T follicular helper cell (primary cell): Measurements from ENCODE around the gene TRIOBP.

Source experiments
- DNase-seq: peaks from one replicate; pipeline ENCODE4 v3.0.0-alpha.2; 2020; ENCODE audit warnings: low read depth

TRIOBP gene

GRCh38 chr22:37750596-37751162 lies 53.8 kb downstream of the TRIOBP start:
- DNase-seq, result no peak

GRCh38 chr22:37751449-37752188 lies 54.8 kb downstream of the TRIOBP start:
- DNase-seq, result no peak

- no peak for DNase-seq
Measured at GRCh38 chr22:37752189-37753087, 55.6 kb downstream of the TRIOBP start.

- DNase-seq, result no peak
Measured at GRCh38 chr22:37753746-37754145, 56.9 kb downstream of the TRIOBP start.

DNA sequence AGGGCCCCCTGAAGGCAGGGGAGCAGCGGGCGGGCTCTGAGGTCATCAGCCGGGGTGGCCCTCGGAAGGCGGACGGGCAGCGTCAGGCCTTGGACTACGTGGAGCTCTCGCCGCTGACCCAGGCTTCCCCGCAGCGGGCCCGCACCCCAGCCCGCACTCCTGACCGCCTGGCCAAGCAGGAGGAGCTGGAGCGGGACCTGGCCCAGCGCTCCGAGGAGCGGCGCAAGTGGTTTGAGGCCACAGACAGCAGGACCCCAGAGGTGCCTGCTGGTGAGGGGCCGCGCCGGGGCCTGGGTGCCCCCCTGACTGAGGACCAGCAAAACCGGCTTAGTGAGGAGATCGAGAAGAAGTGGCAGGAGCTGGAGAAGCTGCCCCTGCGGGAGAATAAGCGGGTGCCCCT lies 60.8 kb downstream of the TRIOBP start:
- no peak for DNase-seq

DNA sequence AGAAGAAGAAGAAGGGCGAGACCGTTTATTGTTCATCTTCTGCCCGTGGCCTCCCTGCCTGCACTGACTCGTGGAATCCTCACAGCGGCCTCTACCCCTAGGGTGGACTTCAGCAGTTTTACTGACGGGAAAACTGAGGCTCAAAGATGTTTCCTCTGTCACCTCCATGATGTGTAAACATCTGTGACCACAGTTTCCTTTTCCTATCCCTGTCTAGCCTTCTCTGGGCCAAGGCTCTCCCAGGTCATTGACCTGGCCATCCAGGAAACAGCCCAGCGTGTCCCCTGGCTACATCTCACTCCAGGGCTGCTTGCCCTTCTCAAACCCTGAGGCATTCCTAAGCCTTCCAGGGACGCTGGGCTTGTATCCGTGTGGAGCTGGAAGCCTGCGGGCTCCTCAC lies 61.8 kb downstream of the TRIOBP start:
- no peak for DNase-seq

- DNase-seq, result no peak
Measured at GRCh38 chr22:37759281-37759680, 62.4 kb downstream of the TRIOBP start.

DNA sequence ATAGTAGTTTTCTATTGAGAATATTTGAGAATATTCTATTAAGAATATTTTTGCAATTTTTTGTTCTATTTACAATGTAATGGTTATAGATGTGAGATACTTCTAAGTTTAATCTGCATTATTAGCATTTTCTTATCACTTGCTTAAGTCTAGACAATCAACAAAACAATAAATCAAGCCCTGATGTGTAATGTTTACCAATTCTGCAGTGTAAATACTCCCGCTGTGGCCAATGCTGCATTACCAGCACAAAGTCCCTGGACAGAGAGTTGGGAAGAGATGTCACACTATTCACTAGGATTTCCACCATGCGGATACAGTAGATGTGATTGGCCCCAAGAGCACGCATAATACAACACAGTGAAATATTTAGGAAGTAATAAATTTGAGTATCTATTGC lies 63.3 kb downstream of the TRIOBP start:
- DNase-seq, result no peak

DNA sequence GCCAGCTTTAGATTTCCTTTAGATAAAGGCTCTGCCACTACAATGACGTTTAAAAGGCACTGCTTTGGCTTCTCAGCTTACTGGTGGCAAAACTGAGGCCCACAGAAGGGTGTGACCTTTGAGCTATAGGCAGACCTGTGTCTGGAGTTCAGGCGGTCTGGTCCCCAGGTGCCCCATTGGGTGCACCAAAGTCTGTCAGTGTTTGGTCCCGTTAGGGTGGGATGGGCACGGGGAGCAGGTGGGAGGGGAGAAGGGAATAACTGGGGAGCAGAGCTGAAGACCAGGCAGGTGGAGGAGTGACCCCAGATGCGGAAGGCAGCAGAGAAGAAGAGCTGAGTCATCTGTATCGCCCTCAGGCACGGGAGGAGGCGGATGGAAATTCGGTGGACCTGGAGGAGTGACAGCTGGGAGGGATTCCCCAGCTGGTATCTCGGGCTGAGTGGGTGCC lies 65.6 kb downstream of the TRIOBP start:
- DNase-seq, result no peak

DNA sequence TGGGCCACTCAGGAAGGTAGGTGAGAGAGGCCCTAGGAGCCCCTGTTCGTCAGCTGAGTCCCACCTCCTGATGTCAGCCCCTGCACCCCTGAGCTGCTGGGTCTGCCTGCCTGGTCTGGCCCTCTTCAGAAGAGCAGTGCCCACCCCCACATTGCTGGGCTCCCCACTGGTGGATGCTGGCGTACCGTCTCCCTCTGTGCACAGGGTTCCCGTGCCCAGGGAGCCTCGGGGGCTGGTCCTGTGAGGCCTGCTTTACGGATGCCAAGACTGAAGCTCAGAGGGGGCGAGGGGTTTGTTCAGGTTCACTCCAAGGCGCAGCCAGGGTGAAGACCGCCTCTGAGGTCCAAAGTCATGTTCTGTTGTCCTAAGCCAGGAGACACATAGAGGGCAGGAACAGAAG lies 66.2 kb downstream of the TRIOBP start:
- no peak for DNase-seq

GRCh38 chr22:37763652-37764051 lies 66.8 kb downstream of the TRIOBP start:
- DNase-seq, result no peak

- no peak for DNase-seq
Measured at GRCh38 chr22:37764622-37765021, 67.8 kb downstream of the TRIOBP start.

DNA sequence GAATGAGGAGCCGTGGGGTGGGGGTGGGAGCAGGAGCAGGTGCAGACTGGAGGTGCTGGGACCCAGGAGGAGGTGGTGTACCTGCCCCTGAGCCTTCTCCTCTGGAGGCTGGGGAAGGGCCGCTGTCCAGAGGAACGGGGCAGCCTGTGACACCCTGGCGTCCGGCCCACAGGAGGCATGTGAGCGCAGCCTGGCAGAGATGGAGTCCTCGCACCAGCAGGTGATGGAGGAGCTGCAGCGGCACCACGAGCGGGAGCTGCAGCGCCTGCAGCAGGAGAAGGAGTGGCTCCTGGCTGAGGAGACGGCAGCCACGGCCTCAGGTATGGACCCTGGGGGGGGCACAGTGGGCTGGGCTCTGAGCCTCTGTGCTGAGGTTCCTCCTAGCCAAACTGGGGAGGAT lies 68.7 kb downstream of the TRIOBP start:
- no peak for DNase-seq

DNA sequence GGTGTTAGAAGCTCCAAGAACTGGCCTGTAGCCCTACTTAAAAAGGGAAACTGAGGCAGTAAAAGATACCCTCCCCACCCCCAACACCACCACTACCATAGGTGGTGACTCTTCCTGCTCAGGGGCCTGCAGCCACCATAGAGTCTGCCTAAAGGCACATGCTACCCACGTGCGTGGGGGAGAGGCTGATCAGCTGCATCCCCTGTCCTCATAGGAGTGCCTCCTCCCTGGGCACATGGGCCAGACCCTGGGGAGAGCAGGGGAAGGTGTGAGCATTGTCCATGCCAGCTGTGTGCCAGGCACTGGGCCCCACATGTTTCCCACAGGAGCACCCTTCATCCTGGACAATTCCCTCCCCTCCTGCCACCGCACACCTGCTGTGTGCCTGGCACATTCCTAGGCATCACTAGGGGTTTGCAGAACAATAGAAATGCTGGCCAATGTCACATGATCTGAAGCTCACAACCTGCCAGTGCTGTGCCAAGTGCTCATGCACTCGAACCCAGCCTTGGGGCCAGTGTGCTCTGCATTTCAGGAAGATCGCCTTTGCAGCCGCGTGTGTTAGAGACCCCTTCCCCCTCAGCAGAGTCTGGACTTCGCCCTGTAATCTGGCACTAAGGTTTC lies 69.2 kb downstream of the TRIOBP start:
- no peak for DNase-seq

GRCh38 chr22:37768273-37768672 lies 71.4 kb downstream of the TRIOBP start:
- no peak for DNase-seq

DNA sequence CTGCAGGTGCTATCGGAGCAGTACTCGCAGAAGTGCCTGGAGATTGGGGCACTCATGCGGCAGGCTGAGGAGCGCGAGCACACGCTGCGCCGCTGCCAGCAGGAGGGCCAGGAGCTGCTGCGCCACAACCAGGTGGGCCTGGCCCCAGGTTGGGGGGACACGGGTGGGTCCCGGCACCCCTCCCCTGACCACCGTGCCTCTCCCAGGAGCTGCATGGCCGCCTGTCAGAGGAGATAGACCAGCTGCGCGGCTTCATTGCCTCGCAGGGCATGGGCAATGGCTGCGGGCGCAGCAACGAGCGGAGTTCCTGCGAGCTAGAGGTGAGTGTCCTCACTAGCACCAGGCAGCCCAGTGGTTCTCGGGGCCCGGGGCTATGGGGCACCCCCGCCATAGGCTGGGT lies 72.2 kb downstream of the TRIOBP start:
- DNase-seq, result no peak

GRCh38 chr22:37771081-37771480 lies 74.2 kb downstream of the TRIOBP start:
- no peak for DNase-seq

DNA sequence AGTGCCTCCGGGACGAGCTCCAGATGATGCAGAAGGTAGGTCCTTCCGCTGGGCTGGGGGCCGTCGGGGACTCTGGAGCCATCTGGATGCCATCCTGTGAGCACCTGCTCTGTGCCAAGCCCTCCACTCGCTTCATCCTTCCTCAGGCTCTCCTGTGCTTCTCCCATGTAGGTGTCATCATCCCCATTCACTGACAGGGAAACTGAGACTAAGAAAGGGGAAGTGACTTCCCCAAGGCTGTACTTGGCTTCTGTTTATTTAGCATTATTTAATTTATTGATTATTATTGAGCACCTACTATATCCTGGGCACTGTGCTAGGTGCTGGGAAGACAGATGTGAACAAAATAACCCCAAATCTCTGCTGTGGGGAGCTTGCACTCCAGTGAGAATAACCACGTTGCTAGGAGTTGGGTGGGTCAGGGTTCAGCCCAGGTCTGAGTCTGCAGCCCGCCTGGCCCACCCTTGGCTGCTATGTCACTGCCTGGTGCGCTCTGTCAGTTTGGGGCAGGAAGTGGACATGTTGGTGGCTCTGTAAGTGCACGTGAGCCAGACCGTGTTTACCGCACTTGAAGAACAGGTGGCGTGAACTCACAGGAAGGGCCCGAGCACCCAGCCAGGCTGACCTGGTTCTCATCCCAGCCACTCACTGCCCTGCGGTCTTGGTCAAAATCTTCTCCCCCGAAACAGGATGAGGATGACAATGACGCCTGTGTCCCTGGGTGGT lies 75.0 kb downstream of the TRIOBP start:
- no peak for DNase-seq

DNA sequence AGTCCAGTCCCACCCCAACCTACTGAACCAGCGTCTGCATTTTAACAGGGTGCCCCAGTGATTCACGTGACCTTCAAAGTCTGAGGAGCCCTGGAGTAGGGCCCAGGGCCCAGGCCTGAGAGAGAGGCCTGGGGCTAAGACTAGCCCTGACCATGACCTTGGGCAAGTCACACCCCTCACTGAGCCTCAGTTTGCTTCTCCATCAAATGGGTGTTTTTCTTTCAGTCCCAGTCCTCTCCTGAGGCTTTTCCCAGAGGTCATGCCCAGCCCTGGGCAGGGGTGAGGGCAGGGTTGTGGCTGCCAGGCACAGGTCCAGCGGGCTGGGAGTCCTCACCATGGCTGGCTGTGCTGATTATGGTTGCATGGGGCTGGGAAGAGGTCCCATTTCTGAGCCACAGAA lies 77.9 kb downstream of the TRIOBP start:
- no peak for DNase-seq

DNA sequence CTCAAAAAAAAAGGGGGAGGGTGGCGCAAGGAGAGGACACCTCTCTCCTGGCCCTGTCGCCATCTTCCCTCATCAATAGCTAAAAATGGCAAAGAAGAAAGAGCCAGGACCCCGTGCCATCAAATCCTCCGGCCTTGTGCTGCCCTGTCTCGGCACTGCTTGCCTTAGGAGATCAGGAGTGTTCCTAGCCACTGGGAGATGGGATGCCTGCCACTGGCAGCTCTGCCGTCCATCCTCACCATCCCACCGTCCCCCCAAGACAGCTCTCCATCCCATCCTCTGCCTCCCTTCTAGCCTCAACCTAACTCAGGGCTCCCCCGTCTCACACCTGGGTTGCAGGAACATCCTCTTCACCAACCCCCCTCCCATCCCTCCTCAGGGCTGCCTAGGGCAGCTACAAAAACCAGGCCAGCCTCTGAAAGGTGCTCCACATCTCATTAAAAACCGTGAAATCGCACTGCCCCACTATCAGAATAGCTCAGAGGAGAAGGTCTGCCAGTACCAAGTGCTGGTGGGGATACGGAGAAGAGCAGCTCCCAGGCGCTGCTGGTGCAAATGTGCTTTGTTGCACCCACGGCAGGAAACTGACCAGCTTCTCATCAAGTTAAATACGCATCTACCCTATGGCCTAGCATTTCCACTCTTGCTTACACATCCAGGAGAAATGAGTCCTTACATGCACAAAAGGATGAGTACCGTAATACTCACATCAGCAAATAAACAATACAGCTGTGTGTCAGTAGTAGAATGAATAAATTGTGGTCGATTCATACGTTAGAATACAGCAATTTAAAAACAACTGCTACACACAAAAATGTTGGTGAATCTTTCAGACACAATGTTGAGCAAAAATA lies 79.2 kb downstream of the TRIOBP start:
- no peak for DNase-seq

DNA sequence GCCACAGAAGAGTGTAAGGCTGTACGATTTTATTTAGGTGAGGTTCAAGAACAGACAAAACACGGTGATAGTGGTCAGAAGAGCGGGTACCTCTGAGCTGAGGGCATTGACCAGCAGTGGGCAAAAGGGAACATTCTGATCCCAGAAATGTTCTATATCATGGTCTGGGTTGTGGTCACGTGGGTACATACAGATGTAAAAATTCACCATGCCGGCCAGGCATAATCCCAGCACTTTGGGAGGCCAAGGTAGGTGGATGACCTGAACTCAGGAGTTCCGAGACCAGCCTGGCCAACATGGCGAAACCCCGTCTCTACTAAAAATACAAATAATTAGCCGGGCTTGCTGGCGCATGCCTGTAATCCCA lies 79.8 kb downstream of the TRIOBP start:
- no peak for DNase-seq
